T-helper 2 cell treated with Interferon-gamma antibody and Interleukin-4, amounts not matched to agents 100 ng/mL and 5 ng/mL, for 36 hours (primary cell): ENCODE data around the gene ABLIM1. TPM values are rescaled to one million over a fixed set of nuclear protein-coding genes. Genes with fewer than 3 reads are reported as not detected.

Source experiments
- intact Hi-C: fragments of 100-400 bp; cut with micrococcal nuclease; formaldehyde crosslinking; loops from one replicate; pipeline ENCODE4 v1.15.1; 2023
- total RNA-seq: library from RNA; stranded (reverse); gene quantifications from 2 replicates; pipeline ENCODE4 v1.2.3, GENCODE V29; 2022

ABLIM1 gene
- total RNA-seq, 1 donor from 2014 or later: 127 TPM

GRCh38 chr10:114474989-114475388 is 183.1 kb downstream of the ABLIM1 start:
- intact Hi-C loops: loop anchor here (10.0 kb wide), 1 partner anchor 140 kb away; no protein-coding TSS in a partner anchor

- intact Hi-C loops: loop anchor here (10.0 kb wide), 1 partner anchor 141 kb away; no protein-coding TSS in a partner anchor
Observed at GRCh38 chr10:114473776-114474175, 184.3 kb downstream of the ABLIM1 start.

GRCh38 chr10:114472877-114473253 is 185.2 kb downstream of the ABLIM1 start:
- intact Hi-C loops: loop anchor here (10.0 kb wide), 1 partner anchor 142 kb away; no protein-coding TSS in a partner anchor

GRCh38 chr10:114471906-114472876 is 185.9 kb downstream of the ABLIM1 start:
- intact Hi-C loops: loop anchor here (1.0 to 10.0 kb wide), 7 partner anchors 29 to 315 kb away; no protein-coding TSS in a partner anchor

- intact Hi-C loops: loop anchor here (1.0 to 10.0 kb wide), 7 partner anchors 30 to 316 kb away; no protein-coding TSS in a partner anchor
Observed at GRCh38 chr10:114470956-114471905, 186.8 kb downstream of the ABLIM1 start.

GRCh38 chr10:114470361-114470760 is 187.7 kb downstream of the ABLIM1 start:
- intact Hi-C loops: loop anchor here (2.0 to 10.0 kb wide), 3 partner anchors 30 to 316 kb away; no protein-coding TSS in a partner anchor

- intact Hi-C loops: loop anchor here (5.0 kb wide), 1 partner anchor 157 kb away; no protein-coding TSS in a partner anchor
Observed at GRCh38 chr10:114458955-114459354, 199.1 kb downstream of the ABLIM1 start.

- intact Hi-C loops: loop anchor here (5.0 kb wide), 1 partner anchor 156 kb away; no protein-coding TSS in a partner anchor
Observed at GRCh38 chr10:114458216-114458920, 199.7 kb downstream of the ABLIM1 start.

GRCh38 chr10:114453576-114453975 is 204.5 kb downstream of the ABLIM1 start:
- intact Hi-C loops: no loop called here

GRCh38 chr10:114448897-114449296 is 209.2 kb downstream of the ABLIM1 start:
- intact Hi-C loops: no loop called here

GRCh38 chr10:114445332-114445731 is 212.7 kb downstream of the ABLIM1 start:
- intact Hi-C loops: no loop called here

GRCh38 chr10:114444819-114445218 is 213.3 kb downstream of the ABLIM1 start:
- intact Hi-C loops: no loop called here

GRCh38 chr10:114442091-114442630 is 215.9 kb downstream of the ABLIM1 start:
- intact Hi-C loops: no loop called here

GRCh38 chr10:114441107-114441506 is 217.0 kb downstream of the ABLIM1 start:
- intact Hi-C loops: no loop called here

- intact Hi-C loops: loop anchor here (2.0 kb wide), 1 partner anchor 133 kb away; no protein-coding TSS in a partner anchor
Observed at GRCh38 chr10:114437473-114438292, 220.4 kb downstream of the ABLIM1 start.

GRCh38 chr10:114436941-114437340 is 221.1 kb downstream of the ABLIM1 start:
- intact Hi-C loops: loop anchor here (2.0 kb wide), 1 partner anchor 132 kb away; no protein-coding TSS in a partner anchor

- intact Hi-C loops: no loop called here
Observed at GRCh38 chr10:114432566-114433093, 225.4 kb downstream of the ABLIM1 start.

- intact Hi-C loops: no loop called here
Observed at GRCh38 chr10:114431414-114432135, 226.5 kb downstream of the ABLIM1 start.
